ENCODE data around the gene MTX2. TPM values are rescaled to one million over a fixed set of nuclear protein-coding genes. Genes with fewer than 3 reads are reported as not detected.

MTX2 gene
- total RNA-seq = 21.8 and 23.6 TPM in 2 replicates

GRCh38 chr2:176269319-176270099 lies at the start of gene MTX2:
TSS of gene MTX2 (plus strand) at chr2:176269442. CDS start at chr2:176269630, 188 bp downstream.

Other genes with a start within 250 kb of the MTX2 start
- not detected in 2 replicates for gene EVX2, start 185.5 kb upstream of the MTX2 start, total RNA-seq
- gene HOXD13, start 176.7 kb upstream of the MTX2 start, total RNA-seq = not detected in 2 replicates
- not detected in 2 replicates for gene HOXD12, start 169.6 kb upstream of the MTX2 start, total RNA-seq
- not detected in 2 replicates for gene HOXD11, start 162.2 kb upstream of the MTX2 start, total RNA-seq
- not detected in 2 replicates for gene HOXD10, start 152.7 kb upstream of the MTX2 start, total RNA-seq
- 2.0 TPM in 1 of 2 replicates, not detected in the other for gene HOXD9, start 146.7 kb upstream of the MTX2 start, total RNA-seq
- 9.3 TPM in 1 of 2 replicates, not detected in the other for gene HOXD8, start 139.7 kb upstream of the MTX2 start, total RNA-seq
- gene HOXD4, start 117.9 kb upstream of the MTX2 start, total RNA-seq = 8.7 TPM in 1 of 2 replicates, not detected in the other
- gene HOXD3, start 112.1 kb upstream of the MTX2 start, total RNA-seq = 11.2 TPM in 1 of 2 replicates, not detected in the other
- 15.3 TPM in 1 of 2 replicates, not detected in the other for gene HOXD1, start 80.8 kb upstream of the MTX2 start, total RNA-seq